NCI-H1048 (cell line): ENCODE data around the gene MAP6.

ENCODE experiments used
- DNase-seq: peaks from one replicate; lab custom pipeline; 2025; lab: John Stamatoyannopoulos, UW

Gene MAP6

DNA sequence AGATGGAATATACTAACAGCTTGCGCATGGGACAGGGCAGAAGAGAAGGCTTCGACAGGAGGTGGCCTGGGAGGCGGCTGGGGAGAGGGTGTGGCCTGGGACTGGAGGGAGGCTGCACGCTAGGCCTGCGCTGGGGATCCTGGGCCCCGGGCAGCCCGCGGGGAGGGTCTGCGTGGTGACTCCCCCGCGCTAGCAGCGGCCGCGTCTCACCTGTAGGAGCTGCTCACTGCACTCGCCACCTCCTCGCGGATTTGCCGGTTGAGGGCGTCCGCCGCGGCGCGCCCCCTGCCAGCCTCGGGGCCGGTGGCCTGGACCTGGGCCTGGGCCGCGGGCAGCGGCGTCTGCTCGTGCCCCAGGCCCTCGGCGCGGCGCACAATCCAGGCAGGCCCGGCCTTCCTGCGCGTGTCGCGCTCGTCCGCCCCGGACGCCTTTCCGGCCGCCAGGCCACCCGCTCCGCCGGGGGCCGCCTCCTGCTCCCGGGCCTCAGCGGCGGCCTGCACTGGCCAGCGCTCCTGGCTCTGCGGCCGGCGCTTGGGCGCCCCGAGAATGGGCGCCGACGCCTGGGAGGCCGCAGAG is 1.5 kb downstream of the MAP6 start:
- DNase-seq: no peak

DNA sequence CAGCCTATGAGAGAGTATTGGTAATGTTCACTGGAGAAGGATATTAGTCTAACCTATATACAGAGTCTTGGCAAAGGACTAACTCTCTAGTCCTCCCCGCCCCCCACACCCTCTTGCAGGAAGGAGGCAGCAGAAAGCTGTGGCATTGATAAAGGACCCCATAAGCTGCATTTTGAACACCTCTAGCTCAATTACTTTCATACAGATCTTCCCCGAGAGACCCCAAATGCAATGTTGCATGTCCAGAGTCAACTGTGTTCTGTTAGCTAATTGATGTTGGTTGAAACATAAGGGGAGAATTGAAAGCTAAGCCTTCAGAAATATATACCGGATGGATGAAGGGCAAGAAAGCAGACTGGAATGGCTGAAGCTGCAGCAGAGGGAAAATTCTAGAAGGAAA is 2.8 kb downstream of the MAP6 start:
- DNase-seq: no peak

DNA sequence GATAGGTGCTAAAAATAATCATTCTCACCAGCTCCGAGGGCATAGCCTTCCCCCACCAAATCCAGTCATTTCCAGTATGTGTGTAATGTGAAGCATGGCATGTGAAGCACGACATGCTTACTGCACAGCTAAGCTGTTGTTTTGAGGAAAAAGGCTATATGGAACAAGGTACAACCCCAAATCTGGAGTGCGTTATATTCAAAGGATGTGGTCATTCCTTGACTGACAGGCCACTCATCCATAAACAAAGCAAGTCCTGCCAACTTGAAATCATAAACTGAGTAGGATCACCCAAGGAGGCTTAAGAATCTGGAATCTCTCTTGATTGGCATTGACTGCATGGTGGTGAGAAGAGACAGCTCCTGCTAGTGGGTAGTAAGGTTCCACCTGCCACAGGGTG is 3.7 kb downstream of the MAP6 start:
- no peak for DNase-seq

DNA sequence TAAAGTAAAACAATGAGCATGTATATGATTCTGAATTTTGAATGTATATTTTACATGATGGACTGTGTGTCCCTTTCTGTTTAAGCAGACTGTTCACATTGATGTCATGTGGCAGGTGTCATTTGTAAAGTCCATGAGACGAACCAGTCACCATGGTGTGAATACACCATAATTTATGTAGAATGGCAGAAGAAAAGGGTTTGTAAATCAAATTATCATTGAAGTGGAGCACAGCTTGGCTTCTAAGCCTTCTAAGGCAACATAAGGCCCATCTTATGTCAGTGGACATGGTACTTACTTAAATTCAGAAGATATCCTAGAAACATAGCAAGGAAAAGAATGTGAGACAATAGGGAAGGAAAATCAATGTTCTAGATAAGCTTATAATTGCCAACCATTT is 4.4 kb downstream of the MAP6 start:
- DNase-seq: no peak

DNA sequence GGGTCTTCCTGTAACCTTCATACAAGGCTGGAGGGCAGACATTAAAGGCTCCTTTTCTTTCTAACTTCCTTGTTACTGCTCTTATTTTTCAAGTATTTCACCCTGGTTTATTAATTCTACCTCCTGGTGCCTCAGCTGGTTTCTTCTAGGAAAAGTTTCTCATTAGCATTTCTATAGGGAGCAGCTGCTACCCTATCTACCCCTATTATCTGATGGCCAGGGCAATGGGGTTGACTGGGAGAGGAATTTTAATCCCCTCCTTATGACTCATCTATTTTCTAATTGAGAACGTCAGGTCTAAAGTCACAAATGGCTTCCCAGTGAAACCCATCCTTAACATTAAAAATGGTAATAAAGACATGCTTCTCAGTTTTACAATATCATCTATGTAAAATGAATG is 5.0 kb downstream of the MAP6 start:
- no peak for DNase-seq

DNA sequence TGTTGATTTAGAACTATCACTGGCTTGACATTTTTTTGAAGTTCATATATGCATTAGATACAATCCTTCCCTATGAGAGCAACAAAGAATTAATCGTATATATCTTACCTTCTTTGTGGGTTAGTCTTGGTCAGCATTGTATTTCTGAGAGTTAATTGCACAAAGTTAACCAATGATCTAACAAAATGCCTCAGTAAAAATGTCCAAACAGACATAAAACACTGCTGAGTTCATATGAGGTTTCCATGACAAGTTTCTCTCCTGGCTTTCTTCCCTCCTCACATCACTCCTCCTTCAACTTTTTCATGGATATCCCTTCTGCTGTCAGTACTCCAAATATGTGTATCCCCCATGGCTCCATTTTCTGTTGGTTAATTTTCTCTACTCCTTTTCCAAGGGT is 9.0 kb downstream of the MAP6 start:
- no peak for DNase-seq

DNA sequence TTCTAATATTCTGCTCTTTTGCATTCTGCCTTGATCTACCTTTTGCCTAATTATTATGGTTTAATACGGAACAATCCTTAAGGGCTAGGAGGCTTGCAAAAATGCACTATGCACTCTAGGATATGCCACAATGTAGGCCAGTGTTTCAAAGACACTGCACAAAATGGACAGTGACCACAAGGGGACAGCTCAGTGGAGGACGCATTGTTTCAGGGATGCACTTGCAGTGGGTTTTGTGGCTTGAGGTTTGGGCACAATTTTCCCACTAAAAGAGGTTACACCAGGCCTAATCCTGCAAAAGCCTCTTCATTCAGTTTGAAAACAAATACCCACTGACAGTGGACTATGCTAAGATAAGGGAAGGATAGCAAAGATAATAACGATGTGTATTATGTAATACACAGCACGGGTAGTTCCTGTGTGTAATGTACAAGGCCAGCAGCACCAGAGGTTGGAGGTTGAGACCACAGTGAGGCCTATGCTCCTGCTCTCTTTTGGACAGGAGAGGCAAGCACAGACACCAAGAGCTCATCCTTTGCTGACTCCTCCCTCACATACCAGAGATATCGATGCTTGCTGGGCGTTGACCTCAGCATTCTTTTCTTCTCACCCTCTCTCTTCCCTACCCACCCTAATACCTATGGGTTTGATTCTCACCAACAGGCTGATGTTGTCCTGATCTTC is 12.7 kb downstream of the MAP6 start:
- DNase-seq: no peak

DNA sequence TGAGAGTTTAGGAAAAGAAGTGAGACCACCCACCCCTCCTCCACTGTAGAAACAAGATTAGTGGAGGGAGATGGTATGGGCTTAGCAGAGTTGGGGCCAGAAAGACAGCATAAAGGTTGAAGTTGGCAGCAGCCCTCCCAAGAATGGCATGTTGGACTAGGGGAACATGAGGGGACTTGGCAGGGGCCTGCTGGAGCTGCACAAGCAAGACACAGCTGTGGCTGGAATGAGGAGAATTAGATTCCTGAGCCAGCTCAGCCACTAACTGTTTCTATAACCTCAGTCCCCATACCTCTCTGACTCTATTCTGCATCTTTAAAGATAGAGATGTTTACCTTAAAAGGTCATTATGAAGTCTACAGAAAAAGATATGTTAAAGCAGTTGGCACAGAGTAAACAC is 13.2 kb downstream of the MAP6 start:
- no peak for DNase-seq

DNA sequence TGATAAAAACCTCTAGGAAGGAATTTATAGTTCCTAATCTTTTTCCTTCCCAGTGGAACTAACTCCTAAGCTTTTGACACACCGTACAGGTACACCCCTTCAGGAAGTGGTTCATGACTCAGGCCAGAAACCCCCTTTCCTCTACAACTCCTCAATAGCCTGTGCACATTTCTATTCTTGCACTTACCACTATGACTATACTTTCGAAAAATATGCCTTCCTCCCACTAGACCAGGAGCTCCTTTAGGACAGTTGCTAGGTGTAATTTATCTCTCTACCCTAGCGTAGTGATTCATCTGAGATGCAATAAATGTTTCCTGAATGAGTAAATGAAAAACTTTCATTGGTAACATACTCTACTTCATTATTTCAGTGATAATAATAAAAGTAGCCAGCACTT is 14.5 kb downstream of the MAP6 start:
- DNase-seq: no peak

DNA sequence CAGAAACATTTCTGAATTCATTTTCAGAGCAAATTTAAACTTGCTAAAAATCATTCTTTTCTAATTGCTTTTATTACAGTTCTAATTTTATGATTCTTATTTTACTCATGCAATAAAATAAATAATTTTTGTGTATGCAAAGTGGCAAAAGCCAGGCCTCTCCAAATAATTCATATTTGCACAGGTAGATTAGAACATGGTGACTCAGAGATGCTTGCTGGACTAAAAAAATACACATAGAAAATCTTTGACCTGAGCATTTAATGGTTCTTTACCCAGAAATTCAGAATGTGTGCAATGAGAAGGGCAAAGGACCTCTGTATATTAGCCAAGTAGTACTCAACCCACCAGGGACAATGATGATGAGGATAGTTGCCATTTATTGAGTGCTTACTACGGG is 15.3 kb downstream of the MAP6 start:
- DNase-seq: no peak

DNA sequence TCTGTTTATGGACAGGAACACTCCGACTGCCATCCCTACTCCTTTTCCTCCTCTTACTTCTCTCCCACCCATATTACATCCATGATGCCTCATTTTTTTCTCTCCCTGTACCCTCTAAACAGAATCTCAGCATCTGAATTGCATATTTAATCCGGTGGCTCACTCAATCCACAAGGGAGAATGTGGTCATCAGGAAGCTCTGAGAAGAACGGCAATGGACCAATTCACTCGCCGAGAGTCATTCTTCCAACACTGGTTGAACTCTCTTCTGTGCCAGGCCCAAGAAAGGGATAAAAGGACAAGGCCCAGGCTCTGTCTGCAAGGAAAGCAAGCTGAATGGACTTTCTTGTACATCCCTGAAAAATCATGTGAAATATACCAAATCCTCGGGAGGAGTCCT is 15.9 kb downstream of the MAP6 start:
- DNase-seq: no peak

DNA sequence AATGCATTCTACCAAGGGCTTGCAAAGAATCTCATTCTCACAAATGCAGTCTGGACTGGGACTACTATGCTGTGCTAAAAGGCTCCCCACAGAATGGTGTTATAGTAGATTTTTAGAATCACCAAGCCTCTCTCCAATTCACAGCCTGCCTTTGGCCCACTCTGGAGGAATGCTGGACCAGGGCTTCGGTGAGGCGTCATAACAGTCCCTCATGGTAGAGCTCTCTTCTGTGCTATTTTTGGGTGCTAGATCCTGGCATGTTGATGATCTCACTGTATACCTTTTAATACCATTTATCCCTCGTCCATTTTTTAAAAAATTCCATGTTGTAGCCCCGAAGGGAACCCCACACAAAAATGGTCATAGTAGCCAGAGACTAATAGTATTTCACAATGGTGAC is 17.6 kb downstream of the MAP6 start:
- DNase-seq: no peak

DNA sequence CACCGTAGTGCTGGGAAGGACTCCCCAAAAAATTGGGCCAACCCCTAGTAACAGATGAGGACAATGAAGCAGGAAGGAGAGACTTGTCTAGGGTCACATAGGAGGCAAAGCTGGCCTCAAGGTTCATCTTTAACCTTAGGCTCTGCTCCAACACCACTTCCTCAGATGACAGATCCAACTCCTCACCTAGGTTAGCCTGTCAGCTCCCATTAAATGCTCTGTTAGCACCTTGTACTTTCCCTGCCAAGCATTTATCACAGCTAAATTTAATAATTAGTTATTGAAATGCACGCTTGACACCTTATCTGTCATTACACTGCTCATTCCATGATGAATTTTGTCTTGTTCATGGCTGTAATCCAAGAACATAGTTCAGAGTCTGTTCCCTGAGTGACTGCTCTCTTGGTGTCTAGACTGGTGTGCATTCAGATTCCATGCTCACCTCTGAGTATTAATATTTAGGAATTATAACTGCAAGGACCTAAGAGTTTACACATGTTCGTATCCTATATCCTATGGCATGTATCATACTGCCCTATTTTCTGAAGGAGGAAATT is 18.6 kb downstream of the MAP6 start:
- no peak for DNase-seq

DNA sequence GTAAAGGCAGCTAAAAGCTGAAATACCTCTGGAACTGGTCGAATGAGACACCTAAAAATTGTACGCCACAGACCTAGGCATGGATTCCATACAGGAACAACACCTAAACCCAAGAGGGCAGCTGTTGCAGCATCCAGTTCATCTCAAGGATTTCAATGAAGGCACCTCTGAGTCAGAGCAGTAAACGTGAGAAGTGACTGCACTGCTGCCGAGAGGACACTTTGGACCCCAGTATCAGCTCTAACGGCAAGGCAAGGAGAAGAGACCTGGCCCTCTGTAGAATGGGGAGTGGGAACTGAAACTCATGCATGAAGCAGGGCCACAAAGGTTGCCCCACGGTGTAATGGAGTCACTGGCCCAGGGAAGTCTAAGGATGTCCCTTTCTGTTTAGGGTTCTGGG is 23.9 kb downstream of the MAP6 start:
- no peak for DNase-seq

DNA sequence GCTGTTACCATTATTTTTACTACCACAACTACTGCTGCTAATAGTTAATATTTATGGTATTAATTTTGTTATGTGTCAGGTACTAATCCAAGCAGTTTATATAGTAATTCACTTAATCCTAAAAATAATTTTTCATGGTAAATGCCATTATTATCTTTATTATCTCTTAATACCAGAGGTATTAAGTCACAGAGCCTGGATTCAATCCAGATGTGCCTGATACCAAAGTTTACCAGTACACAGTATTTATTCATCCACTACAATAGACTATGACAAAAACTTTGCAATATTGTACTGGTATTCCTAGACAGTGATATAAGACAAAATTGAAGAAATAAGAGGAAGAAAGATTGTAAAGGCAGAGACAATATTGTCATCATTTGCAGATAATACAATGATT is 24.5 kb downstream of the MAP6 start:
- no peak for DNase-seq

DNA sequence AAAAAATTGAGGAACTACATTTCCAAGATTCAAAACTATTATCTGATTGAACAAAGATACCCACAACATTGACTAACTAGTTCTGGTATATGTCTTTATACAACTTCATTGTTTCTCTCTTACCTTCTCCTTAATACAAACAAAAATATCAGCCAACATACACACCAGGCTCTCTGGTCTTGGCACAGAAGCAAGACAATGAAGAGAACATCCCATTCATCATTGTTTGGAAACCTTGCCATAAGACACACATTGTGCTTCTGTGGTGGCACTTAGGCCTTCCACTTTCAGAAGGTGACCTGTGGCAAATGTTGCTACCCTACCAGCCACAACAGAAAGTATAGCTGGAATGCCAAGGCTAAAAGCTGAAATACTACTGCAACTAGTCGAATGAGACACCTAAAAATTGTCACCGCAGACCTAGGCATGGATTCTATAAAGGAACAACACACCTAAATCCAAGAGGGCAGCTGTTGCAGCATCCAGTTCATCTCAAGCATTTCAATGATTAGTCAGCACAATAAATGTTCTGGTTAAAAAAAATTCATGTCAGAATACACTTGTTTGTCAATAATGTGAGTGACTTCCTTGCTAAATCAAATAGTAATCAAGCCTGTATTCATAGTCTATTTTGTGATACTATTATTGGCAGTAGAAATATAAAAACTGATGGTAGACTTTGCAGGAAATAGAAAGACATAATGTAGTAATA is 26.3 kb downstream of the MAP6 start:
- no peak for DNase-seq

DNA sequence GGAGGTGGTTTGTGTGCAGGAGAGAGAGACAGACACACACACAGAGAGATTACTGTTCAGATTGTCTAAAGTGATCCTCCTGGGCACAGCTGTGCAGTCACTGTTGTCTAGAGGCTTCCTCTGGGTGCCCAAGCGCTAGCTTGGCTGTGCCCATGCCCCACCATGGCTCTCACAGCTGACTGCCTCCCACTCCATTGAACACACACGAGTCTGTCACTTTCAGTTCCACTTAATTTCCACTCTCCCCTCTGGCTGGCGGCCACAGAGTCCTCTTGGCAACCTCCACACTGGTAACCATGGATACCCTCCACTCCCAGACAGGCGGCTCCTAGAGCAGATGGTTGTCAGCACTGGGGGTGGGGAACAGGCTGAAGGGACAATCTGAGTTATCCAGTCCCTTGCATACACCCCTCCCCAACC is 29.1 kb downstream of the MAP6 start:
- no peak for DNase-seq

DNA sequence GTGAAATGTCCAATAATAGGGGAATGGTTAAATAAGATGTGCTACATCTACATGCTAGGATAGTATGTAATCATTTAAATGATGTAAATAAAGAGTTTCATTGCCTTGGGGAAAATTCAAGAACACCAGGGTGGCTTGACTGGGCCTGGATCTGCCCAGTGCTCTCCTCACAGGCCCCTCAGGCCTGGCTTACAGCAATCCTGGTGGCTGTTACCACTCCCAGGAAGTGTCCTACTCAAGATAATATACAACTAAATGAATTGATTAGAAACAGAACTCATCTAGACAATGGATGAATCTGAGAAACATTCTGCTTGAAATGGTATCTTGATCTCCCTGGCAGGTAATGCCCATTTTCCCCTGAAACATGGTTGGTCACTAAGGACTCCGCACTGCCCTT is 30.8 kb downstream of the MAP6 start:
- DNase-seq: no peak

DNA sequence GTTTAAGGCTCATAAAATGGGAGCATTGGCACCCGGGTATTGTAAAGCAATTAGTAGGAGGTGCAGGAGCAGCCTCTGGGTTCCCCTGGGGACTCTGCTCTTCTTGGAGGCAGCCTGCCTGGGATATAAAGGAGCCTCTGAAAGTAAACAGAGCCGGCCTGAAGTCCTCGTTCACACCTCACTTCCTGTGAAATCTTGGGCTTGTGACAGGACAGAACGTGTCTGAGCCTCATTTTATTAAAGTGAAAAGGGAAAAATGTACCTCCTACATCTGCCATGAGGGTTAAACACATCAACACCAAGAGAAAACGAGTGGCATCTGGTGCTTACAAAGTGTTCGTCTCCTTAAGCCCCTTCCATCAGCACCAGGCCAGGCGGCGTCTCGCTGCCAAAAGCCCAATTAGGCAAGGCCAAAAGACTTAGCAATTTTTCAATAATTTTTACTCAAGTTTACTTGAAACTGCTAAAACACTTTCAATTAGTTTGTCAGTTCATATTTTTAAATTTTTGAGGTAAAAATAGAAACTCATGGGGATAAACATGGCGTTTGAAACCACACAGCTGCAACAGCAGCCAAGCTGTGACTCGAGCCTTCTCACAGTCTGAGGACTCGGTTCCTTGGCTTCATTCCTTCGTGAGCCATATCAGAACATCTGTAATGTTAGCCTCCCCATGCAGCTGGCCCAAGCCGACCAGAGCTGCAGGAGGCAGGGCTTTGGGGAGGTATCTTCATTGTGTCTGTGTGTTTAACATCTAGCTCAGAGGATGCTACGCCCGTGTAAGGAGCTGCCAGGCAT is 33.6 kb downstream of the MAP6 start:
- DNase-seq: no peak

DNA sequence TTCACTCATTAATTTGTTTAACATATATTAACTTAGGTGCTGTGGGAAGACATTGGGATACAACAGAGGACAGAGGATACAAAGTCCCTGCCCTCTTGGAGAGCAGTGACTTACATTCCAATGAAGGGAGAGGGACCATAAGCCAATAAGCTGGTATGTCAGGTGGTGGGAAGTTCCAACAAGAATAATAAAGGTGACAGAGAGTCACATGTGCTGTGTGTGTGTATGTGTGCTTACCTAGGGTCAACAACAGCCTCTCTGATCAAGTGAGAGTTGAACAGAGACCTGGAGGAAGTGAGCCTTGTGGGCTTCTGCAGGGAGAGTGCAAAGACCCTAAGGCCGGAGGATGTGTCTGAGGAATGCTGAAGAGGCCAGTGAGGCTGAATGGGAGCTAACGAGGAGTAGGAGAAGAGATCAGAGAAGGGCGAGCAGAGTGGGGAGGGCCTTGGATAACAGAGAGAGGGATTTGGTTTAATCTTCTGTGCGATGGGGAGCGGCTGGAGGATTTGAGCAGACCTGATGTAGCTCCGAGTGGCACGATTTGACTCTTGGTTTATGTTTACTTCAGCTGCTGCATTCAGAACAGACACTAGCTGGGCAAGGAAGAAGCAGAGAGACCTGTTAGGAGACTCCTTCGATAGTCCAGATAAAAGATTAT is 35.3 kb downstream of the MAP6 start:
- DNase-seq: no peak

DNA sequence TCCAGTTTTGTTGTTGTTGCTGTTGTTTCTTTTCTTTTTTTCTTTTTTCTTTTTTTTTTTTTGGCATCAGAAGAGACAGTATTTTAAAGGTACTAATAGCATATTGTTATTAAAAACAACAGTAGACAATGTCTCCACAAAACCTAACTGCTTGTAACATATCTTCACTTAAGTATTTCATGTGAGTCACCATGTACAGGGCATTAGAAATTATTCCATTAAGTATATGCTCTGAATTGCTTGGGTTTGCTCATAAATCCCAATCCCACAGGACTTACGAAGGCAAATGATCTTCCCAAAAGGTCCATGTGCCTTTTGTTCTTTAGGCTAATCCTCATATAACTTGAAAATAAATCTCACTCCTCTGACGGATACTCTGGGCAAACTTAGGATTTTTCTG is 35.9 kb downstream of the MAP6 start:
- DNase-seq: no peak

DNA sequence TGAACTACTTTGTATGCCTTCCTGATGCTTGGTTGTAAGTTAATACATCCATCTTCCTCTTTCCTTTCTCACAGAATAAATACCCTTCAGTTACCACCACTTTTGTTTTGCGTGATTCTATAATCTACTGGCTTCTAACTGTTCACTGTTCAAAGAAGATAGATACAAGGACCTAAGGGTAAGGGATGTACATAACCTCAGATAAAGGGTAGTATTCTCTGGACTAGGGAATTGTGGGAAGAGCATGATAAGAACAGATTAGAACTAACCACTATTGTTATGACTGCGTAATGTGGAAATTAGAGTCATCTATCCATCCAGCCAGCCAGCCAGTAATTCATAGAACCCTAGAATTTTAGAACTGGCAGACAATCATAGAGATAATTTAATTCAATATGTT is 36.4 kb downstream of the MAP6 start:
- DNase-seq: no peak
